Measurements from ENCODE around the gene GFY.

DNA sequence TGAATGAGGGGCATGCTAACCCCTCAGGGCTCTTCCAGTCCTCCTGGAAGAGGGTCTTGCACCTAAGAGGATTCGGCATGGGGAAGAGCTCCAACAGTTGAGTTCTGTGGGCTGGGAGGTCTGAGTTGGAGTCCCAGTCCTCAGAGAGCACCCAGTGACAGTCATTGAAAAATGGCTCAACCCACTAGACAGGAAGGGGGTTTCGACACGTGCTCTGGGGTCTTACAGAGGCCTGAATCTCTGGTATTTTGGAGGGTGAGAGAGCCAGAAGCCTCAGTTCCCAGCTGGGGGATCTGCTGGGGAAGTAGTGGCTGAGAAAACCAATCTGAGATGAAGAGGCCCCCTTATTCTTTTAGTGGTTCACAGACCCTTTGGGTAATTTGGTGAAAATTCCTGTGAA lies 10.9 kb upstream of the GFY start:
- TF ChIP-seq, protein P1, sequence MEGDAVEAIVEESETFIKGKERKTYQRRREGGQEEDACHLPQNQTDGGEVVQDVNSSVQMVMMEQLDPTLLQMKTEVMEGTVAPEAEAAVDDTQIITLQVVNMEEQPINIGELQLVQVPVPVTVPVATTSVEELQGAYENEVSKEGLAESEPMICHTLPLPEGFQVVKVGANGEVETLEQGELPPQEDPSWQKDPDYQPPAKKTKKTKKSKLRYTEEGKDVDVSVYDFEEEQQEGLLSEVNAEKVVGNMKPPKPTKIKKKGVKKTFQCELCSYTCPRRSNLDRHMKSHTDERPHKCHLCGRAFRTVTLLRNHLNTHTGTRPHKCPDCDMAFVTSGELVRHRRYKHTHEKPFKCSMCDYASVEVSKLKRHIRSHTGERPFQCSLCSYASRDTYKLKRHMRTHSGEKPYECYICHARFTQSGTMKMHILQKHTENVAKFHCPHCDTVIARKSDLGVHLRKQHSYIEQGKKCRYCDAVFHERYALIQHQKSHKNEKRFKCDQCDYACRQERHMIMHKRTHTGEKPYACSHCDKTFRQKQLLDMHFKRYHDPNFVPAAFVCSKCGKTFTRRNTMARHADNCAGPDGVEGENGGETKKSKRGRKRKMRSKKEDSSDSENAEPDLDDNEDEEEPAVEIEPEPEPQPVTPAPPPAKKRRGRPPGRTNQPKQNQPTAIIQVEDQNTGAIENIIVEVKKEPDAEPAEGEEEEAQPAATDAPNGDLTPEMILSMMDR (IDR thresholded peaks at IDR 0.05): no peak
- no peak for TF ChIP-seq POLR2A (IDR thresholded peaks at IDR 0.05)
- TF ChIP-seq POLR2AphosphoS5 (IDR thresholded peaks at IDR 0.05): no peak

Data from upper lobe of left lung (tissue), 4 donors.